WTC11 (cell line): ENCODE results near the gene NCMAP.

Experiments
- ATF3 ChIP-seq: sonication (generic); formaldehyde crosslinking; conservative IDR thresholded peaks from 2 replicates; pipeline ENCODE4 v1.8.1; 2022; ENCODE audit warnings: mild to moderate bottlenecking, missing genetic modification reagents
- PREB ChIP-seq: sonication (generic); formaldehyde crosslinking; IDR thresholded peaks from 2 replicates; pipeline ENCODE4 v1.8.1; 2022; ENCODE audit warnings: mild to moderate bottlenecking, missing genetic modification reagents, moderate library complexity, borderline replicate concordance
- SOX15 ChIP-seq: fragments of 250-450 bp; sonication (Bioruptor Pico); IDR thresholded peaks from 2 replicates; pipeline ENCODE4 v1.9.0; 2021; ENCODE audit warnings: mild to moderate bottlenecking
- SP1 ChIP-seq: sonication (generic); formaldehyde crosslinking; conservative IDR thresholded peaks from 2 replicates; pipeline ENCODE4 v1.8.1; 2022; ENCODE audit warnings: missing genetic modification reagents
- USF1 ChIP-seq: sonication (generic); formaldehyde crosslinking; IDR thresholded peaks from 2 replicates; pipeline ENCODE4 v1.8.0; 2022; ENCODE audit warnings: mild to moderate bottlenecking, missing genetic modification reagents
- TF ChIP-seq, protein P1 (sequence below): fragments of 200-600 bp; IDR thresholded peaks from 2 replicates; pipeline ENCODE4 v1.8.0; 2022; ENCODE audit warnings: antibody characterized with exemption
- TF ChIP-seq, protein P2 (sequence below): sonication (generic); formaldehyde crosslinking; IDR thresholded peaks from 2 replicates; pipeline ENCODE4 v1.8.1; 2022; ENCODE audit warnings: low read depth, missing genetic modification reagents, borderline replicate concordance
- TF ChIP-seq, protein P3 (sequence below): sonication (generic); formaldehyde crosslinking; IDR thresholded peaks from 2 replicates; pipeline ENCODE4 v1.8.0; 2022; ENCODE audit warnings: mild to moderate bottlenecking, missing genetic modification reagents
- TF ChIP-seq, protein P4 (sequence below): sonication (generic); formaldehyde crosslinking; IDR thresholded peaks from 2 replicates; pipeline ENCODE4 v1.8.1; 2023; ENCODE audit warnings: mild to moderate bottlenecking, missing genetic modification reagents, moderate library complexity

DNA sequence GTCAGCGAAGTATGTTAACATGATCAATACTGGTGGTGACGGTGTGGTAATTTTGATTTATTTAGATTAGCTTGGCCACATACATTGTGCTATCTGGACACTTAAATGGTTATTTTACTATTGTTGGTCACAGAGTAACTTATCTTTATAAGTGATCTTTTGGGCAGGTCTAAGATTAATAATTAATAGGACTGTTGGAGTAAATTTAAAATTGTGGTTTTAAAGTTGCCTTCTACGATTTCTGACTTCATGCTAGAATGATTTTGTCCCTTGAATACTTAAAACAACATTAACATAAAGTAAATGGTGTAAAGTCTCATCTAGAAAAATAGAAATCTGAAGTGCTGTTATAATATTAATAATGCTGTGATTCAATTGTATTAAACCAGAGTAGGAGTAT lies 101.9 kb downstream of the NCMAP start:
- TF ChIP-seq SOX15 (CRISPR knock-in tag) = no peak
- TF ChIP-seq, protein P1, sequence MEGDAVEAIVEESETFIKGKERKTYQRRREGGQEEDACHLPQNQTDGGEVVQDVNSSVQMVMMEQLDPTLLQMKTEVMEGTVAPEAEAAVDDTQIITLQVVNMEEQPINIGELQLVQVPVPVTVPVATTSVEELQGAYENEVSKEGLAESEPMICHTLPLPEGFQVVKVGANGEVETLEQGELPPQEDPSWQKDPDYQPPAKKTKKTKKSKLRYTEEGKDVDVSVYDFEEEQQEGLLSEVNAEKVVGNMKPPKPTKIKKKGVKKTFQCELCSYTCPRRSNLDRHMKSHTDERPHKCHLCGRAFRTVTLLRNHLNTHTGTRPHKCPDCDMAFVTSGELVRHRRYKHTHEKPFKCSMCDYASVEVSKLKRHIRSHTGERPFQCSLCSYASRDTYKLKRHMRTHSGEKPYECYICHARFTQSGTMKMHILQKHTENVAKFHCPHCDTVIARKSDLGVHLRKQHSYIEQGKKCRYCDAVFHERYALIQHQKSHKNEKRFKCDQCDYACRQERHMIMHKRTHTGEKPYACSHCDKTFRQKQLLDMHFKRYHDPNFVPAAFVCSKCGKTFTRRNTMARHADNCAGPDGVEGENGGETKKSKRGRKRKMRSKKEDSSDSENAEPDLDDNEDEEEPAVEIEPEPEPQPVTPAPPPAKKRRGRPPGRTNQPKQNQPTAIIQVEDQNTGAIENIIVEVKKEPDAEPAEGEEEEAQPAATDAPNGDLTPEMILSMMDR = no peak
- TF ChIP-seq PREB (CRISPR knock-in tag) = no peak
- TF ChIP-seq, protein P2, sequence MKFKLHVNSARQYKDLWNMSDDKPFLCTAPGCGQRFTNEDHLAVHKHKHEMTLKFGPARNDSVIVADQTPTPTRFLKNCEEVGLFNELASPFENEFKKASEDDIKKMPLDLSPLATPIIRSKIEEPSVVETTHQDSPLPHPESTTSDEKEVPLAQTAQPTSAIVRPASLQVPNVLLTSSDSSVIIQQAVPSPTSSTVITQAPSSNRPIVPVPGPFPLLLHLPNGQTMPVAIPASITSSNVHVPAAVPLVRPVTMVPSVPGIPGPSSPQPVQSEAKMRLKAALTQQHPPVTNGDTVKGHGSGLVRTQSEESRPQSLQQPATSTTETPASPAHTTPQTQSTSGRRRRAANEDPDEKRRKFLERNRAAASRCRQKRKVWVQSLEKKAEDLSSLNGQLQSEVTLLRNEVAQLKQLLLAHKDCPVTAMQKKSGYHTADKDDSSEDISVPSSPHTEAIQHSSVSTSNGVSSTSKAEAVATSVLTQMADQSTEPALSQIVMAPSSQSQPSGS (CRISPR knock-in tag) = no peak
- TF ChIP-seq USF1 (CRISPR knock-in tag) = no peak
- no peak for TF ChIP-seq ATF3 (CRISPR knock-in tag)
- TF ChIP-seq, protein P3, sequence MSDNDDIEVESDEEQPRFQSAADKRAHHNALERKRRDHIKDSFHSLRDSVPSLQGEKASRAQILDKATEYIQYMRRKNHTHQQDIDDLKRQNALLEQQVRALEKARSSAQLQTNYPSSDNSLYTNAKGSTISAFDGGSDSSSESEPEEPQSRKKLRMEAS = no peak
- TF ChIP-seq, protein P4, sequence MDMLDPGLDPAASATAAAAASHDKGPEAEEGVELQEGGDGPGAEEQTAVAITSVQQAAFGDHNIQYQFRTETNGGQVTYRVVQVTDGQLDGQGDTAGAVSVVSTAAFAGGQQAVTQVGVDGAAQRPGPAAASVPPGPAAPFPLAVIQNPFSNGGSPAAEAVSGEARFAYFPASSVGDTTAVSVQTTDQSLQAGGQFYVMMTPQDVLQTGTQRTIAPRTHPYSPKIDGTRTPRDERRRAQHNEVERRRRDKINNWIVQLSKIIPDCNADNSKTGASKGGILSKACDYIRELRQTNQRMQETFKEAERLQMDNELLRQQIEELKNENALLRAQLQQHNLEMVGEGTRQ (CRISPR knock-in tag) = no peak
- no peak for TF ChIP-seq SP1 (CRISPR knock-in tag)
